Stimulated activated CD4-positive, alpha-beta T cell treated with anti-CD3 and anti-CD28 coated beads, TNF-alpha, amount 100 ng/mL, for 24 hours (primary cell): Measurements from ENCODE around the gene PIP5K1C.
"Not testable (repeated sequence)": the region's sequence is repeated elsewhere in the genome, so short reads cannot be mapped to it uniquely, and the experiment has no call there.

Experiments used
- DNase-seq, 3 experiments: peaks; one replicate each; pipeline ENCODE4 v3.0.0-alpha.2; 2020; ENCODE audit warnings: low read depth in 3 of 3

The PIP5K1C gene

GRCh38 chr19:3644351-3645066 is 55.8 kb downstream of the PIP5K1C start:
- DNase-seq: no peak

GRCh38 chr19:3643674-3644313 is 56.5 kb downstream of the PIP5K1C start:
- no peak for DNase-seq

GRCh38 chr19:3642987-3643673 is 57.1 kb downstream of the PIP5K1C start:
- no peak for DNase-seq

GRCh38 chr19:3642296-3642695 is 58.0 kb downstream of the PIP5K1C start:
- DNase-seq: no peak

- no peak for DNase-seq
Measured at GRCh38 chr19:3641515-3642269, 58.6 kb downstream of the PIP5K1C start.

- DNase-seq: no peak
Measured at GRCh38 chr19:3639479-3639878, 60.8 kb downstream of the PIP5K1C start.

GRCh38 chr19:3638208-3639193 is 61.8 kb downstream of the PIP5K1C start:
- no peak for DNase-seq

GRCh38 chr19:3637621-3638020 is 62.6 kb downstream of the PIP5K1C start:
- DNase-seq: no peak

- DNase-seq: no peak
Measured at GRCh38 chr19:3636962-3637361, 63.3 kb downstream of the PIP5K1C start.

- DNase-seq: no peak
Measured at GRCh38 chr19:3636506-3636905, 63.8 kb downstream of the PIP5K1C start.

- no peak for DNase-seq
Measured at GRCh38 chr19:3634496-3635045, 65.7 kb downstream of the PIP5K1C start.

- no peak for DNase-seq
Measured at GRCh38 chr19:3633559-3633988, 66.7 kb downstream of the PIP5K1C start.

GRCh38 chr19:3632739-3633558 is 67.3 kb downstream of the PIP5K1C start:
- DNase-seq: no peak

- DNase-seq: no peak
Measured at GRCh38 chr19:3632098-3632497, 68.2 kb downstream of the PIP5K1C start.

- no peak for DNase-seq
Measured at GRCh38 chr19:3631053-3631861, 69.0 kb downstream of the PIP5K1C start.

GRCh38 chr19:3628766-3629165 is 71.5 kb downstream of the PIP5K1C start:
- not testable (repeated sequence) for DNase-seq

- DNase-seq: no peak
Measured at GRCh38 chr19:3627351-3627723, 72.9 kb downstream of the PIP5K1C start.

- DNase-seq: peak; percentile 97 to 99 (median 98)
Measured at GRCh38 chr19:3626473-3627350, 73.6 kb downstream of the PIP5K1C start, which contains the start of gene CACTIN. CACTIN (minus strand) TSS chr19:3626790; CDS start chr19:3626762, 28 bp downstream.
